Panc1 (cell line): ENCODE data around the gene CLIP4.

Experiments used
- CTCF ChIP-seq: fragments of 450-650 bp; IDR thresholded peaks from 2 replicates; pipeline ENCODE4 v1.5.1; 2017; ENCODE audit warnings: mild to moderate bottlenecking
- POLR2AphosphoS5 ChIP-seq: IDR thresholded peaks from 2 replicates; pipeline ENCODE4 v1.6.1; 2012; ENCODE audit warnings: mild to moderate bottlenecking, low read depth, low read length, moderate library complexity
- REST ChIP-seq, 2 experiments: IDR thresholded peaks; 2 replicates each; pipeline ENCODE4 v1.6.1; 2011 to 2012; ENCODE audit warnings: low read depth in 2 of 2, control low read depth in 1 of 2, low read length in 1 of 2, mild to moderate bottlenecking in 1 of 2, moderate library complexity in 1 of 2; ENCODE audit not compliant: insufficient read depth in 1 of 2
- SIN3A ChIP-seq: IDR thresholded peaks from 2 replicates; pipeline ENCODE4 v1.6.1; 2012; ENCODE audit warnings: low read depth, mild to moderate bottlenecking, low read length, moderate library complexity, borderline replicate concordance; ENCODE audit not compliant: insufficient read depth

GRCh38 chr2:29207352-29208148 lies 92.3 kb downstream of the CLIP4 start:
- TF ChIP-seq REST (IDR thresholded peaks at IDR 0.05; ENCODE audit: insufficient read depth in 1 of 2, low read depth in 2 of 2, low read length in 1 of 2) (no peak), SIN3A (no peak), POLR2AphosphoS5 (no peak), CTCF (no peak)
